ENCODE results near the gene ZNF343.
A peak's percentile ranks its signal among the peaks of the same experiment; 100 is the strongest.

The ZNF343 gene

GRCh38 chr20:2470423-2471193 lies 38.1 kb downstream of the ZNF343 start, which contains the start of gene SNRPB:
TSS of gene SNRPB (minus strand) at chr20:2470789. CDS start at chr20:2470690, 99 bp downstream.
- peak; percentile 97 for DNase-seq

GRCh38 chr20:2469991-2470422 lies 38.7 kb downstream of the ZNF343 start:
- peak; percentile 73 for DNase-seq

- DNase-seq = no peak
Measured at GRCh38 chr20:2468581-2469407, 39.9 kb downstream of the ZNF343 start.

GRCh38 chr20:2467412-2467811 lies 41.3 kb downstream of the ZNF343 start:
- DNase-seq = no peak

GRCh38 chr20:2465100-2465499 lies 43.6 kb downstream of the ZNF343 start:
- DNase-seq = no peak

- no peak for DNase-seq
Measured at GRCh38 chr20:2463616-2464365, 44.9 kb downstream of the ZNF343 start.

- no peak for DNase-seq
Measured at GRCh38 chr20:2462484-2462883, 46.2 kb downstream of the ZNF343 start.

- DNase-seq = no peak
Measured at GRCh38 chr20:2460752-2461424, 47.8 kb downstream of the ZNF343 start.

GRCh38 chr20:2459981-2460751 lies 48.5 kb downstream of the ZNF343 start:
- no peak for DNase-seq

GRCh38 chr20:2458919-2459499 lies 49.7 kb downstream of the ZNF343 start:
- no peak for DNase-seq

- no peak for DNase-seq
Measured at GRCh38 chr20:2455771-2456497, 52.8 kb downstream of the ZNF343 start.

GRCh38 chr20:2453792-2454191 lies 54.9 kb downstream of the ZNF343 start:
- no peak for DNase-seq

- DNase-seq = peak; percentile 40
Measured at GRCh38 chr20:2451939-2452732, 56.6 kb downstream of the ZNF343 start.

GRCh38 chr20:2451422-2451821 lies 57.3 kb downstream of the ZNF343 start:
- no peak for DNase-seq

- no peak for DNase-seq
Measured at GRCh38 chr20:2449386-2449785, 59.3 kb downstream of the ZNF343 start.

GRCh38 chr20:2446845-2447244 lies 61.9 kb downstream of the ZNF343 start:
- DNase-seq = peak; percentile 17
